Measurements from ENCODE around the gene RYR3.

The RYR3 gene

GRCh38 chr15:33894193-33894592 is 583.4 kb downstream of the RYR3 start:
- Histone ChIP-seq H3K4me3 (ENCODE audit: low read length in 2 of 2) (no peak overlapping the region), H3K27ac (ENCODE audit: low read length) (no peak overlapping the region), H3K4me1 (ENCODE audit: control insufficient read depth, insufficient read depth, low read length) (no peaks in the 10 kb centered on the region), H3K9me3 (ENCODE audit: control insufficient read depth in 2 of 2, low read length in 2 of 2) (no peaks in the 10 kb centered on the region), H3K36me3 (ENCODE audit: control insufficient read depth in 2 of 2, insufficient read depth in 2 of 2, low read length in 2 of 2) (no peaks in the 10 kb centered on the region), H3K9ac (ENCODE audit: low read length in 2 of 2) (no peak overlapping the region), H3K27me3 (ENCODE audit: control insufficient read depth in 1 of 2, insufficient read depth in 2 of 2, low read length in 2 of 2) (no peaks in the 10 kb centered on the region)

- no peaks in the 10 kb centered on the region for H3K27me3 ChIP-seq (ENCODE audit: control insufficient read depth in 1 of 2, insufficient read depth in 2 of 2, low read length in 2 of 2)
- H3K9me3 ChIP-seq (ENCODE audit: control insufficient read depth in 2 of 2, low read length in 2 of 2), result no peaks in the 10 kb centered on the region
- no peaks in the 10 kb centered on the region for H3K4me1 ChIP-seq (ENCODE audit: control insufficient read depth, insufficient read depth, low read length)
- H3K4me3 ChIP-seq (ENCODE audit: low read length in 2 of 2), result no peak overlapping the region
- H3K36me3 ChIP-seq (ENCODE audit: control insufficient read depth in 2 of 2, insufficient read depth in 2 of 2, low read length in 2 of 2), result no peaks in the 10 kb centered on the region
- no peak overlapping the region for H3K9ac ChIP-seq (ENCODE audit: low read length in 2 of 2)
- H3K27ac ChIP-seq (ENCODE audit: low read length), result no peak overlapping the region
These were observed 591.3 kb downstream of the RYR3 start for GRCh38 chr15:33902043-33902442.

- no peaks in the 10 kb centered on the region for H3K9me3 ChIP-seq (ENCODE audit: control insufficient read depth in 2 of 2, low read length in 2 of 2)
These were observed 592.9 kb downstream of the RYR3 start for GRCh38 chr15:33903661-33904060.

GRCh38 chr15:33907326-33907725 is 596.6 kb downstream of the RYR3 start:
- Histone ChIP-seq H3K27ac (ENCODE audit: low read length) (no peak overlapping the region), H3K27me3 (ENCODE audit: control insufficient read depth in 1 of 2, insufficient read depth in 2 of 2, low read length in 2 of 2) (no peaks in the 10 kb centered on the region), H3K9me3 (ENCODE audit: control insufficient read depth in 2 of 2, low read length in 2 of 2) (no peaks in the 10 kb centered on the region), H3K4me3 (ENCODE audit: low read length in 2 of 2) (no peak overlapping the region), H3K9ac (ENCODE audit: low read length in 2 of 2) (no peak overlapping the region), H3K4me1 (ENCODE audit: control insufficient read depth, insufficient read depth, low read length) (no peaks in the 10 kb centered on the region), H3K36me3 (ENCODE audit: control insufficient read depth in 2 of 2, insufficient read depth in 2 of 2, low read length in 2 of 2) (no peaks in the 10 kb centered on the region)

More at GRCh38 chr15:33903661-33904060, 592.9 kb downstream of the RYR3 start:
- H3K4me3 ChIP-seq (ENCODE audit: low read length in 2 of 2), result no peak overlapping the region
- no peaks in the 10 kb centered on the region for H3K36me3 ChIP-seq (ENCODE audit: control insufficient read depth in 2 of 2, insufficient read depth in 2 of 2, low read length in 2 of 2)
- no peak overlapping the region for H3K9ac ChIP-seq (ENCODE audit: low read length in 2 of 2)
- H3K27me3 ChIP-seq (ENCODE audit: control insufficient read depth in 1 of 2, insufficient read depth in 2 of 2, low read length in 2 of 2), result no peaks in the 10 kb centered on the region
- H3K4me1 ChIP-seq (ENCODE audit: control insufficient read depth, insufficient read depth, low read length), result no peaks in the 10 kb centered on the region
- H3K27ac ChIP-seq (ENCODE audit: low read length), result no peak overlapping the region

GRCh38 chr15:33908406-33908805 is 597.6 kb downstream of the RYR3 start:
- Histone ChIP-seq H3K36me3 (ENCODE audit: control insufficient read depth in 2 of 2, insufficient read depth in 2 of 2, low read length in 2 of 2) (no peaks in the 10 kb centered on the region), H3K27me3 (ENCODE audit: control insufficient read depth in 1 of 2, insufficient read depth in 2 of 2, low read length in 2 of 2) (no peaks in the 10 kb centered on the region), H3K4me3 (ENCODE audit: low read length in 2 of 2) (no peak overlapping the region), H3K27ac (ENCODE audit: low read length) (no peak overlapping the region), H3K9me3 (ENCODE audit: control insufficient read depth in 2 of 2, low read length in 2 of 2) (no peaks in the 10 kb centered on the region), H3K4me1 (ENCODE audit: control insufficient read depth, insufficient read depth, low read length) (no peaks in the 10 kb centered on the region), H3K9ac (ENCODE audit: low read length in 2 of 2) (no peak overlapping the region)

- Histone ChIP-seq H3K9me3 (ENCODE audit: control insufficient read depth in 2 of 2, low read length in 2 of 2) (no peaks in the 10 kb centered on the region), H3K27ac (ENCODE audit: low read length) (no peak overlapping the region), H3K36me3 (ENCODE audit: control insufficient read depth in 2 of 2, insufficient read depth in 2 of 2, low read length in 2 of 2) (no peaks in the 10 kb centered on the region), H3K27me3 (ENCODE audit: control insufficient read depth in 1 of 2, insufficient read depth in 2 of 2, low read length in 2 of 2) (no peaks in the 10 kb centered on the region), H3K9ac (ENCODE audit: low read length in 2 of 2) (no peak overlapping the region), H3K4me3 (ENCODE audit: low read length in 2 of 2) (no peak overlapping the region), H3K4me1 (ENCODE audit: control insufficient read depth, insufficient read depth, low read length) (no peaks in the 10 kb centered on the region)
These were observed 600.0 kb downstream of the RYR3 start for GRCh38 chr15:33910741-33911140.

GRCh38 chr15:33912326-33912725 is 601.6 kb downstream of the RYR3 start:
- Histone ChIP-seq H3K27ac (ENCODE audit: low read length) (no peak overlapping the region), H3K9me3 (ENCODE audit: control insufficient read depth in 2 of 2, low read length in 2 of 2) (no peaks in the 10 kb centered on the region), H3K9ac (ENCODE audit: low read length in 2 of 2) (no peak overlapping the region), H3K27me3 (ENCODE audit: control insufficient read depth in 1 of 2, insufficient read depth in 2 of 2, low read length in 2 of 2) (no peaks in the 10 kb centered on the region), H3K36me3 (ENCODE audit: control insufficient read depth in 2 of 2, insufficient read depth in 2 of 2, low read length in 2 of 2) (no peaks in the 10 kb centered on the region), H3K4me1 (ENCODE audit: control insufficient read depth, insufficient read depth, low read length) (no peaks in the 10 kb centered on the region), H3K4me3 (ENCODE audit: low read length in 2 of 2) (no peak overlapping the region)

GRCh38 chr15:33913459-33913858 is 602.7 kb downstream of the RYR3 start:
- Histone ChIP-seq H3K27me3 (ENCODE audit: control insufficient read depth in 1 of 2, insufficient read depth in 2 of 2, low read length in 2 of 2) (no peaks in the 10 kb centered on the region), H3K9ac (ENCODE audit: low read length in 2 of 2) (no peak overlapping the region), H3K27ac (ENCODE audit: low read length) (no peak overlapping the region), H3K4me1 (ENCODE audit: control insufficient read depth, insufficient read depth, low read length) (no peaks in the 10 kb centered on the region), H3K36me3 (ENCODE audit: control insufficient read depth in 2 of 2, insufficient read depth in 2 of 2, low read length in 2 of 2) (no peaks in the 10 kb centered on the region), H3K4me3 (ENCODE audit: low read length in 2 of 2) (no peak overlapping the region), H3K9me3 (ENCODE audit: control insufficient read depth in 2 of 2, low read length in 2 of 2) (no peaks in the 10 kb centered on the region)

All from stomach smooth muscle (tissue), 2 donors.